GM12801 (cell line): ENCODE data around the gene SYNJ2.

Experiments used
- CTCF ChIP-seq: IDR thresholded peaks from one replicate; pipeline ENCODE4 v1.5.1; 2011; ENCODE audit warnings: control low read depth; ENCODE audit not compliant: insufficient read length; ENCODE audit errors: extremely low read depth

Gene SYNJ2

GRCh38 chr6:158087224-158087867, 105.7 kb downstream of the SYNJ2 start:
- no peak for TF ChIP-seq CTCF

GRCh38 chr6:158092806-158093205, 111.1 kb downstream of the SYNJ2 start:
- no peak for TF ChIP-seq CTCF

- no peak for TF ChIP-seq CTCF
Observed at GRCh38 chr6:158095031-158095430, 113.4 kb downstream of the SYNJ2 start.

- TF ChIP-seq CTCF, result no peak
Observed at GRCh38 chr6:158095671-158096070, 114.0 kb downstream of the SYNJ2 start.

GRCh38 chr6:158103228-158103627, 121.6 kb downstream of the SYNJ2 start:
- TF ChIP-seq CTCF, result no peak

- TF ChIP-seq CTCF, result no peak
Observed at GRCh38 chr6:158104696-158105095, 123.0 kb downstream of the SYNJ2 start.

- TF ChIP-seq CTCF, result no peak
Observed at GRCh38 chr6:158109748-158110147, 128.1 kb downstream of the SYNJ2 start.

- TF ChIP-seq CTCF, result no peak
Observed at GRCh38 chr6:158110986-158111385, 129.3 kb downstream of the SYNJ2 start.
